ENCODE data around the gene SMCO2.

The SMCO2 gene

DNA sequence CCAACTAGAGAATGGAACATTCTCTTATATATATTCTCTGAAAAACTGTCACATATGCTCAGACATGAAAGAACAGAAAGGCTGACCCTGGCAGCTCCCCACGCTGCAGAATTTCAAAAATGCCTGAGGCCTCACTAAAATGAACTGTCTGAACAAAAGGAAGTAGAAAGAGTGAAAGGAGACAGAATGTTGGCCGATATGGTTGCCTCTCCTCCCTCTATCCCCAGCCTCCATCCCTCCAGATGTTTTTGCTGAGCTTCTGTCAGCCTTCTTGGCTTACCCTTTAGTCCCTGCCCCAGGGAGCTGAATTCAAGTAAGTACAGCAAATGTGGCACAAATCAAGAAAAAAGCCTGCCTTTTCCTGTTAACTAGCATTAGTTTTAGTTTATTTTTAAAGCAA, 6.9 kb downstream of the SMCO2 start:
- no peak for DNase-seq (ENCODE audit: low read depth in 2 of 2)

DNA sequence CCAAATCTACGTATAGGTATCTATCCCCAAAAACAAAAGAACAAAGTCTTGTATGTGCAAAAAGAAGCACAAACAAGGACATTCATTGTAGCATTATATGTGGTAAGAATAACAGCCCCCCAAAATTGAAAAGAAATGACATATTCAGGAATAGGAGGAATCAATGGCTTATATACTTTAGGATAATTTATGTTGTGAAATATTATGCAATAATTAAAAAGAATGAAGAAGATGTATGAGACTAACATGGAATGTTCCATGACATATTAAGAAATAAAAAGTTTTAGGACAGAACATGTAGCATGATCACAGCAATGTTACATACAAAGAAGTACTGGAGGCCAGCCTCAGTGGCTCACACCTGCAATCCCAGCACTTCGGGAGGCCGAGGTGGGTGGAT, 9.1 kb downstream of the SMCO2 start:
- DNase-seq (ENCODE audit: low read depth in 2 of 2) = no peak

DNA sequence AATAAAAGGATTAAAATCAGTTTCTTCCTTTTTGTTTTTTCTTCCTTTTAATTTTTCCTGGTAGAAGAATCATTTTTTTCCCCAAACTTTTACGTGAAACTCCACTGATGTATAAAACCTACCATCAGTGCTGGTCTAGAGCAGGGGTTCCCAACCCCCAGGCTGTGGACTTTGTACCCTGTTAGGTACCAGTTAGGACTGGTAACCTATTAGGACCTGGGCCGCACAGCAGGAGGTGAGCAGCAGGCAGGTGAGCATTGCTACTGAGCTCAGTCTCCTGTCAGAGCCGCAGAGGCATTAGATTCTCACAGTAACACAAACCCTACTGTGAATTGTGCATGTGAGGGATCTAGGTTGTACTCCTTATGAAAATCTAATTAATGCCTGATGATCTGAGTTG, 10.1 kb downstream of the SMCO2 start:
- DNase-seq (ENCODE audit: low read depth in 2 of 2) = no peak

DNA sequence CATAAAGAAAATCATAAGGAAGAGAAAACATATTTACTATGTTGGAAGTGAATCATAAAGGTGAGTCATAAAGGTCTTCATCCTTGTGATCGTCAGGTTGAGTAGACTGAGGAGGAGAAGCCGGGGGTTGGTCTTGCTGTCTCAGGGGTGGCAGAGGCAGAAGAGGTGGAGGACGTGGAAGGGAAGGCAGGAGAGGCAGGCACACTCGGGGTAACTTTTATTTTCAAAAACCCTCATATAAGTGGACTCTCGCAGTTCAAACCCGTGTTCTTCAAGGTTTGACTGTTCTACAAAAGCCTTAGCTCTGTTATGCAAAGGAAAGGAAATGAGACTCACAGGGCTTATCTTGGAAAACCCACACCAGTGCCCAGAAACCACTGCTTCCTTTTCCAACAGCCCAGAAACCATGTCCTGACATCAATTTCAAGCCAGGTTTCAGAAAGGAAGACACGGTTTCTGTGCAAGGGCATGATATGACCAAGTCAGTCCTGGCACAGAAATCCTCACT, 14.0 kb downstream of the SMCO2 start:
- DNase-seq (ENCODE audit: low read depth in 2 of 2) = peak in 1 of 2 donors; percentile 7

DNA sequence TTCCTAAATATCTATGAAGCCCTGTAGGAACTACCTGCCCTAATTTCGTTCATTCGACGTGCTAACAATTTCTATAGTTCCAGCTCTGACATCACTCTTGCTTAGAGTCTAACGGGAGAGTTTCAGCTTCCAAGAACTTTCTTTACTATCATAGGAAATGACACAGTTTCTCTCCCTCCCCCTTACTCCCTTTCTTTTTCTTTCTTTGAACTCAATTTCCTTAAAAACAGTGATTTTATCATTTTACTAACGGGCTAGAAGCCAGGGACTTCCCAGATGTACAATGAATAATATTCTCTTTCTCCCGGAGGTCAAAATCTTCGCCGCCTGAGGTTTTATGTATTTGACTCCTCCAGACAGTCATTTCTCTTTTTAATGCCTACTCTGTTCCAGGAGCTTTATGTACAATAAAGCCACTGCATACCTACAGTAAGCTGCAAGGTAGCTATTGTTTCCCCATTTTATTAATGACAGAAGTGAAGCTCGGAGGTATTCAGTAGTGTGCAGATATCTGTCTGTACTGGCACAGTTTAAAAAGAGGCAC, 15.7 kb downstream of the SMCO2 start:
- DNase-seq (ENCODE audit: low read depth in 2 of 2) = no peak

DNA sequence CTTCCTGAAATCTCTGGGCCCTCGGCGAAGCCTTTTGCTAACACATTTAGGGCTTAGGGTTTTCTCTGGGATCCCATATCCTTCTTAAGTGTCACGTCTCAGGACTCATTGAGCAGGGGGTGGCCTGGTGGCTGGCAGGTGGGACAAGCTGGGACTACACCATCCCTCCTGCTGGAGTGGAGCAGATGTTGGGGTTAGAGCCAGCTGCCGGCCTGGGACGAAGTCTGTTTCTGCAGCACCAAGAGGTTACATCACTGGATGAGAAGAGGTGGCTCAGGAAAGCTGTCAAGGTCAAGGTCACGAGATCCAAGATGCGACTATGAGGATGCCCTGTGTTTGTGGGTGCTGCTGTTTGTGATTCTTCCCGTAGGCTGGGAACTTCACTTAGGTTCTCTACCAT, 16.3 kb downstream of the SMCO2 start:
- no peak for DNase-seq (ENCODE audit: low read depth in 2 of 2)

DNA sequence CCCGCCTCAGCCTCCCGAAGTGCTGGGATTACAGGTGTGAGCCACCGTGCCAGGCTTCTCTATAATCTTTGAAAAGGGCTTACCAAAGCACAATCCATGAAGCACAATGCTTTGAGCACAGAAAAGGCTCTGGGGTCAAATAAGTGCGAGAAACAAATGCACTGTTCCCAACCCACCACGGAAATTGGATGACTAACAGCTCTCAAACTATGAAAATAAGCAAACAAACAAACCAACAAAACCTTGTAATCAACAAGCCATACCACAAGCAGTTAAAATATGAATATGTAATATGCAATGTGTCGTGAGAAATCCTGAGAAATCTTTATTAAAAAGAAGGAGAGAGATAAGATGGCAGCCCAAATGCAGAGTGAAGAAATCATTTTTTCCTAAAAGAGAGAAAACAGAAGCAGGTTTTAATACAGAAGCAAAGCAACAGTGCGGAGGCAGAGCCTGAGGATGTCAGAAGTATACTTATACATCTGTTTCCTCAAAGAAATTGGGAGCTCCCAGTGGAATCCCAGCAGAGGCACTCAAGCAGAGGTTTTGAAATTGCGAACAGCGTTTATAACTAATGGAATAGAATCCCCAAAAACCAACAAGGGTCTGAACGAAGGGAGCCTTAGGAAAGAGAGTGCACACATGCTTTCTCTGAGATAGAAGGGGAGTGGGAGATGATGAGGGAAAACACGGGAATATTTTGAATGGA, 17.1 kb downstream of the SMCO2 start:
- DNase-seq (ENCODE audit: low read depth in 2 of 2) = no peak

DNA sequence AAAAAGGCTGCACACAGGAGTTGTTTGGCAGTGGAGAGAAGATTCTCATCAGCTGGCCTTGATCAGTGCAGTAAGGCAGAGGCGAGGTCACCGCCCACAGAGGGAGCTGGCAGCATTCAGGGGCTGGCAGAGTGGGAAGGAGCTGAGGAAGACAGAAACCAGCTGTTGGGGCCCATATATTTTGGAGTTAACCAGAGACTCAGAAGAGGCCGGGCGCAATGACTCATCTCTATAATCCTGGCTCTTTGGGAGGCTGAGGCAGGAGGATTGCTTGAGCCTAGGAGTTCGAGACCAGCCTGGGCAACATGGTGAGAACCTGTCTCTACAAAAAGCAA, 17.7 kb downstream of the SMCO2 start:
- DNase-seq (ENCODE audit: low read depth in 2 of 2) = no peak

DNA sequence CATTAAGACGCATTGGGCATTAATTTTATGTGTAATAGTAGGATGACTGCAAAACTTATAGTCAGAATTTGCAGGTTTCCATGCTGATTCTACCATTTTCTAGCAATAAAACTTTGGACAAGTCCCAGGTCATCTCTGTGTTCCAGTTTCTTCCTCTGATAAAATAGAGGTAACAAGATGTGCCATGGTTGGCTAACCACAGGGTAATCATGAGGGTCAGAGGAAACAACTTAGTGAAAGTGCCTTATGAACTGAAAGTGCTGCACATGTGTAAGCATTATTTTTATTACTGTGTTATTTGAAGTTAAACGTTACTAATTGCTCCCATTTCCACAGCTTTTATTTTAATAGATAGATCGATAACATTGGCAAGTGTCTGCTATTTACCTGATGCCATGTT, 21.1 kb downstream of the SMCO2 start:
- no peak for DNase-seq (ENCODE audit: low read depth in 2 of 2)

DNA sequence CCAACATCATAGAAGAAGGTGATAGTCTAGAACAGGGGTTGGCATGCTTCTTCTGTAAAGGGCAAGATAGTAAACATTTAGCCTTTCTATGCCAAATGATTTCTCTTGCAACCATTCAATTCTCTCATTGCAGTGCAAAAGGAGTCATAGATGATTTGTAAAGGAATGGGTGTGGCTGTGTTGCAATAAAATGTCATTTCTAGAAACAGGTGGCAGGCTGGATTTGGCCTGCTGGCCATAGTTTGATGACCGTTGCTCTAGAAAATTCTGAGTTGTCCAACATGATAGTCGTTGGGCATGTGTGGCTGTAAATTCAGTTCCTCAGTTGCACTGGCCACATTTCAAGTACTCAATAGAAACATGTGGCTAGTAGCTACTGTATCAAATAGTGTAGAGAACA, 21.7 kb downstream of the SMCO2 start:
- DNase-seq (ENCODE audit: low read depth in 2 of 2) = no peak

DNA sequence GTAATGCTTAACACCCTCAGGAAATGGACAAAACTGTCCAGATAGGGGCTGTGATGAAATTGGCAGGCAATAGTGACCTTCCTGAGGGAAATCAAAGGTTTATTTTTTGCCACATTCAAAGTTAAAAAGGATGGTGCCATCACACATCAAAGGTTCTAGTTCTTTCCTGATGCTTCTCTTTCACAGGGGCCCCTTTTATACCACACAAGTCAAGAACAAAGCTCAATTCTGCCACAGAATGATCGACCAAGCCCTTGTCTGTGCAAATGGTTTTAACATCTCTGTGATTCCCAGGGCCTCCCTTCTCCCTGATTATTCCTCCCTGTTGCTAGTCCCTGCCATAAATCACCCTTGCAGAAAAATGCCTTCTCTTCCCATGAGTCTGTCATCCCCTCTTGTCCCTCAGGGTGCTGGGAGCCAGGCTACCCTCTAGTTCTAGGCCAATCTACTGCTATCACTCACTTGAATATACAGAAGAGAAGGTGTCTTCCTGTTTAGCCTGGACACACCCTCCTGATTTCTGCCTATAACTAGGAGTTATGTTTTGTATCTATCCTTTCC, 22.7 kb downstream of the SMCO2 start:
- no peak for DNase-seq (ENCODE audit: low read depth in 2 of 2)

DNA sequence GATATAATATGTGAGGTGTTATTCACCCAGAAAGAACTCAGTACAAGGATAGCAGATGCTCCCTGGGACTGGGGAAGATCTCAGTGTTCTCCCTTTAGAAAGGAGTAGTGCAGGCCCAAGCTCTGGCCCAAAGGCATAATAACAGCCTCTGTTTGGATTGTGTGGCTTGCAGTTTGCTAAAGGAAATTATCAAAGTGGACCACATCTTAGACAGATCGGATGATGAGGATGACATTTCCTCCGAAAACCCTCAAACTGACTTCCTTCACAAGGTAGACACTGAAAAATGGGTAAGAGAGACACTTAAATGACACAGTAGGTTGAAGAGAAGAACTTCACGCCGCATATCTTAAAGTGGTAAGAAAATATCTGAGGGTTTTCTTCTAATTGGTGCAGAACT, 26.1 kb downstream of the SMCO2 start:
- DNase-seq (ENCODE audit: low read depth in 2 of 2) = no peak

DNA sequence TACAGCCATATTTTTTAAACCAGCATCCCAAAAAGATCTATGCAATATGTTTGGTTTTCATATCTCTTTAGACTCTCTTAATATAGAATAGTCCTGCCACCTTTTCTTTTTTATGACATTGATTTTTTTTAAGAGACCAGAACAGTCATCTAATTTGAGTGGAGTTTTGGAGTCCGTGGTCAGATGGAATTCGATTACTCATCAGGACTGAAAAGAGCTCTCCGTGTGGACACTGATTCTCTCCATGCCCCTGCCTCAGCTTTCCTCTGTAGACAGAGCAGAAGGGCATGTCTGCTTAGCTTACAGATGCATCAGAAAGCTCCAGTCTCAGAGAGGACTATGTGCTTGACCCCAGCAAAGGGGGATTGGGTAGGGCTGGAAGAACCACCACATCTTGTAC, 27.8 kb downstream of the SMCO2 start:
- DNase-seq (ENCODE audit: low read depth in 2 of 2) = no peak

DNA sequence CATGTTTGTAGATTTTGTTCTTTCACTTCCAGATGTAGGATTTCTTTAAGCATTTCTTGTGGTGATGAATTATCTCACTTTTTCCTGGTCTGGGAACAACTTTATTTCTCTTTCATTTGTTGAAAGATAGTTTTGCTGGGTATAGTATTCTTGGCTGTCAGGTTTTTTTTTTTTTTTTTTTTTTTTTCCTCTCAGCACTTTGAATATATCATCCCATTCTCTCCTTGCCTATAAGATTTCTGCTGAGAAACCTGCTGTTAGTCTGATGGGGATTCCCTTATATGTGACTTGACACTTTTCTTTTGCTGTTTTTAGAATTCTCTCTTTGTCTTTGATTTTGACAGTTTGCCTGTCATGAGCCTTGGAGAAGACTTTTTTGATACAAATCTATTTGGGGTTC, 30.5 kb downstream of the SMCO2 start:
- no peak for DNase-seq (ENCODE audit: low read depth in 2 of 2)

DNA sequence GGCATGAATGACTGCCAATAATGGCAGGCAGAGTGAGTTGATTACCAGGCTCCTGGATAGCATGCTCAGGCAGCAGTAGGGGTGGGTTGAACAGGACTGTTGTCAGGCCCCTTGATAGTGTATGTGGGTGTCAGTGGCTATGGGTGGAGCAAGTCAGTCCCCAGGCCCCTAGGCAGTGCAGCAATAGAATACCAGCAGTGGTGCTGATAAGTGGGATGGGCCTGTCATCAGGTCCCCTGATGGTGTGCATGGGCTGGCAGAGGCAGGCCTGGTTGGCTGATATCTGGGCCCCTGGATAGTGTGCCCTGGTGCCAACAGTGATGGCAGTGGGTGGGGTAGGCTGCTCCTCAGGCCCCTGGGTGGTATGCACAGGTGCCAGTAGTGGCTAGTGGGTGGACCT, 32.4 kb downstream of the SMCO2 start:
- no peak for DNase-seq (ENCODE audit: low read depth in 2 of 2)

DNA sequence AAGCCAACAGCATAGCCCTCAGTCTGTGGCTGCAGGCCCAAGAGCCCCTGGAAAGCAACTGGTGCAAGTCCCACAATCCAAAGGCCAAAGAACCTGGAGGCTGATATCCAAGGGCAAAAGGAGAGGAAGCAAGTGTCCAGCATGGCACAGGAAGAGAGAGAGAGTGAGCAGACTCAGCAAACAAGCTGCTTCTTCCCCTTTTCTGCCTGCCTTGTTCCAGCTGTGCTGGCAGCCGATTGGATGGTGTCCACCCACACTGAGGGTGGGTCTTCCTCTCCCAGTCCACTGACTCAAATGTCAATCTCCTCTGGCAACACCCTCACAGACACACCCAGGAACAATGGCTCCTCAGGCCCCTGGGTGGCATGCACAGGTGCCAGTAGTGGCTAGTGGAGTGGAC, 33.5 kb downstream of the SMCO2 start:
- no peak for DNase-seq (ENCODE audit: low read depth in 2 of 2)

DNA sequence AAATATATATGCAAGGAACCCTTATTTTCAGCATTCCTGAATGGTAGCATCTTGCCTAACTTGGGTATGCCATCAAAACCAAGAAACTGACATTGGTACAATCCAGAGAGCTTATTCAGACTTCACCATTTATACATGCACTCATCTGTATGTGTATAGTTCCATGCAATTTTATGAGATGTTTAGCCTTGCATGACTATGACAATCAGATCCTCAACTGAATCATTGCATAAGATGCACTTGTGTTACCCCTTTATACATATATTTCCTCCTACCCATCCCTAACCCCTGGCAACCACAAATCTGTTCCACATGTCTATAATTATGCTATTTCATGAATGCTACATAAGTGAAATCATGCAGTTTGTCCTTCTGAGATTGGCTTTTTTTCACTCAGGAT, 40.4 kb downstream of the SMCO2 start:
- no peak for DNase-seq (ENCODE audit: low read depth in 2 of 2)

DNA sequence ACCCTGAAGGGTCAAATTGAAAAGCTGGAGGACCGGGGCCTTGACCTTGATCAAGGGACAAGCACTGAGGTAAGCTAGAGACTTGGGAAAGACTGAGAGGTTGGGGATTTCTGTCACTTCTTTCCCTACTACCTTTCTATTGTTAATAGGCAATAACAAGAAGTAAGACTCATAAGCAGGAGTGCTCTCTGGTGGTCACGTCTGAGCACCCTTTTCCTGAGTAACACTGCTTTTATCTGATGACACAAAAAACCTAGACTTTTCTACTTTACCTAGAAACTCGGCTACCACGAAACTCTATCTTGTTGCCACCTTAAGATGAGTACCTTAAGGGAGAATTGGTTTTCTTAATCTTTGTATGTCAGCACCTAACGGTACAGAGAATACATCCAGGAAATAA, 41.9 kb downstream of the SMCO2 start:
- no peak for DNase-seq (ENCODE audit: low read depth in 2 of 2)

DNA sequence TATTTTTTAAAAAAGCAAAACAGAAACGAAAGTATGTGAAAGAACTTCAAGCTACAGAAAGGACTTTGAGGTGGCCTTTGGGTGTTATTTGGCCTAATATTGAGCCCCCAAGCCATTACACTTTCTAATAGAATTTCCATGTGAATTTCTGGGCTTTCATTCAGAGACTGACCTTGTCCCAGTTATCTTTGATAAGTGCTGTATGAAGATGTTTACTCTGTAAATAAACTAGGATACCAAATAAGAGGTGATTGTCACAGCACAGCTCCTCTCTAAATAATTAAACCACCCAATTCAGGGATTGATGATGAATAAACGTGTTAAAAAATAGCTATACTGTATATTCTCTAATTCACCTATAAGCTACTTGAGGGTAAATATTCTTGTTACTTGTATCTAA, 44.7 kb downstream of the SMCO2 start:
- no peak for DNase-seq (ENCODE audit: low read depth in 2 of 2)

DNA sequence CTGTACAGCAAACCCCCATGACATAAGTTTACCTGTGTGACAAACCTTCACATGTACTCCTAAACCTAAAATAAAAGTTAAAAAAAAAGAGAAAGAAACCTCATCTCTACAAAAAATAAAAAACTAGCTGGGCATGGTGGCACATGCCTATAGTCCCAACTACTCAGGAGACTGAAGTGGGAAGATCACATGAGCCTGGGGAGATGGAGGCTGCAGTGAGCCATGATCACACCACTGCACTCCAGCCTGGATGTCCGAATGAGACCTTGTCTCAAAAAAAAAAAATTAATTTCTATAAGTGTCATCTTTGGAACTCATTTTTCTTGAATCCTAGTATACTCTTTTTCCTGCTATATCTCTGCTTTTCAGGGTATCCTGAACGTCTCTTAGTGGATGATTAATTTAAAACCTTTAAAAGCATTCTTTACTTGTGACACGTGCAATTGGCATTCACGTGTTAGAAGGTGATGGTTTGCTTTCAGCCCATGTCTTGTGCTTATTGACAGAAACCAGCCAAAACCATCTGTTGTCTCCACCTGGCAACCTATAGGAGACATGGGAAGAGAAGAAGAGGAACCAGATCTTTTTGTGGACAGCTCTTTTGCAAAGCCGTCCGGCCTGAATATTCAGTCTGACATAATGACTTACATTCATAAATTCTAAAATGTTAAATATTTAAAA, 46.9 kb downstream of the SMCO2 start:
- no peak for DNase-seq (ENCODE audit: low read depth in 2 of 2)

DNA sequence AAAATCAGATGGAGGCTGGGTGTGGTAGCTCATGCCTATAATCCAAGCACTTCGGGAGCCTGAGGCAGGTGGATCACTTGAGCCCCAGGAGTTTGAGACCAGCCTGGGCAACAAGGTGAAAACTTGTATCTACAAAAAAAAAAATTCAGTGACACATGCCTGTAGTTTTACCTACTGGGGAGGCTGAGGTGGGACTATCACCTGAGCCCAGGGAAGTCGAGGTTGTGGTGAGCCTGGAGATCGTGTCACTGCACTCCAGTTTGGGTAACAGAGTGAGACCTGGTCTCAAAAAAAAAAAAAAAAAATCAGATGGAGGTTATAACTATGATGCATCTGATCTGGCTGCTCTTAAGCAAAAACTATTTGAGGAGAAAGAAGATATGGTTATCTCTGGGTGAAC, 50.9 kb downstream of the SMCO2 start:
- no peak for DNase-seq (ENCODE audit: low read depth in 2 of 2)

DNA sequence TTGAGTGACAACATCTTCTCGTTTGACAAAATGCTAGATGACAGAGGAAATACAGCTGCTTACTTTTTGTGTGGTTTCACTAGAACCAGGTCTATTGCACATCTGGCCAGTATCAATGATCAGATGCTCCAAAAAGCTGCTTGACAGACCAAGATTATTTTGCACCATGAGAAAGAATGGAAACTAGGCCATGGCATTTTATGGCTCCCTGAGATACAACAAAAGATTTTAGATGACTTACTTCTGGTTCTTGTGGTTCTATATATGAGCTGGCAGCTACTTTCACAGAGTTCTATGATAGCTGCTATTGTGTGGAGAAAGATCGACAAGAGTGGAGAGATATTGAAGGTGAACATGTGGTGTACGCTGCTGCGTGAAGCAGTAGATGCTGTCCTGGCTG, 51.6 kb downstream of the SMCO2 start:
- no peak for DNase-seq (ENCODE audit: low read depth in 2 of 2)

DNA sequence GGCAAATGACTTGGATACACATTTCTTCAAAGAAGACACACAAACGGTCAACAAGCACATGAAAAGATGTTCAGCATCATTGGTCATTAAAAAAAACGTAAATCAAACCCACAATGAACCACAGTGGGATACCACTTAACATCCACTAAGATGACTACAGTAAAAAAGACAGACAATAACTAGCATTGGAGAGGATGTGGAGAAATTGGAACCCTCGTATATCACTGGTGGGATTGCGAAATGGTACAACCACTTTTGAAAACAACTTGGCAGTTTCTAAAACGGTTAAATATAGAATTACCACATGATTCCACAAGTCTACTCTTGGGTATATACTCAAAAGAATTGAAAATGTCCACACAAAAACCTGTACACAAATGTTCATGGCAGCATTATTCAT, 52.2 kb downstream of the SMCO2 start:
- DNase-seq (ENCODE audit: low read depth in 2 of 2) = no peak
